CD14-positive monocyte (primary cell): Measurements from ENCODE around the gene KBTBD6. TPM values are rescaled to one million over a fixed set of nuclear protein-coding genes. Genes with fewer than 3 reads are reported as not detected.
"Not testable (repeated sequence)": the region's sequence is repeated elsewhere in the genome, so short reads cannot be mapped to it uniquely, and the experiment has no call there.

Source experiments
- DNase-seq, 3 donors: peaks; one replicate each; pipeline ENCODE4 v3.0.0-alpha.2; 2011 to 2022
- H2AFZ ChIP-seq: 2 replicates; pipeline ENCODE4 v1.6.0; 2012; ENCODE audit warnings: mild to moderate bottlenecking, low read depth, low read length, inconsistent platforms; ENCODE audit not compliant: insufficient read depth, poor library complexity, severe bottlenecking
- H3K27ac ChIP-seq, 2 donors: 1 replicate in 1 of 2; 2 replicates in 1 of 2; pipeline ENCODE4 v1.5.1; 2012 to 2013; ENCODE audit warnings: low read length in 2 of 2, control low read depth in 1 of 2, inconsistent platforms in 1 of 2, low read depth in 1 of 2, mild to moderate bottlenecking in 1 of 2
- H3K27me3 ChIP-seq, 2 donors: one replicate each; pipeline versions ENCODE4 v1.6.0 to v1.6.1; 2011 to 2013; ENCODE audit warnings: low read length in 2 of 2; ENCODE audit not compliant: control insufficient read depth in 2 of 2, insufficient read depth in 2 of 2
- H3K36me3 ChIP-seq, 2 donors: replicated peaks in 1 of 2; 1 replicate in 1 of 2; 2 replicates in 1 of 2; pipeline versions ENCODE4 v1.5.1 to v1.6.1; 2012 to 2013; ENCODE audit warnings: low read length in 2 of 2, control low read depth in 1 of 2, inconsistent platforms in 1 of 2, mild to moderate bottlenecking in 1 of 2; ENCODE audit not compliant: insufficient read depth in 2 of 2, control insufficient read depth in 1 of 2
- H3K4me1 ChIP-seq, 2 donors: 1 replicate in 1 of 2; 2 replicates in 1 of 2; pipeline versions ENCODE4 v1.5.1 to v1.6.1; 2012 to 2013; ENCODE audit warnings: low read length in 2 of 2, control low read depth in 1 of 2, inconsistent platforms in 1 of 2, mild to moderate bottlenecking in 1 of 2, moderate library complexity in 1 of 2; ENCODE audit not compliant: insufficient read depth in 2 of 2, control insufficient read depth in 1 of 2
- H3K4me2 ChIP-seq: replicated peaks from 2 replicates; pipeline ENCODE3; 2012; ENCODE audit warnings: low read length, moderate library complexity, mild to moderate bottlenecking; ENCODE audit not compliant: poor library complexity, severe bottlenecking; ENCODE audit errors: extremely low read depth
- H3K4me3 ChIP-seq, 3 experiments: fragments of 200-600 bp in 1 of 3; sonication (generic) in 1 of 3; replicated peaks in 1 of 3; 1 replicate in 2 of 3; 2 replicates in 1 of 3; pipeline ENCODE4 v1.5.1; 2011 to 2013; ENCODE audit warnings: low read length in 3 of 3, mild to moderate bottlenecking in 3 of 3, control low read depth in 2 of 3, low read depth in 2 of 3, inconsistent platforms in 1 of 3, moderate library complexity in 1 of 3
- H3K79me2 ChIP-seq: 2 replicates; pipeline ENCODE4 v1.6.0; 2012; ENCODE audit warnings: mild to moderate bottlenecking, control low read depth, inconsistent platforms, low read length, moderate library complexity; ENCODE audit not compliant: insufficient read depth
- H3K9ac ChIP-seq: 2 replicates; pipeline ENCODE4 v1.6.0; 2017; ENCODE audit warnings: low read length, mild to moderate bottlenecking; ENCODE audit not compliant: insufficient read depth, poor library complexity, severe bottlenecking
- H3K9me3 ChIP-seq, 2 donors: replicated peaks in 1 of 2; 1 replicate in 1 of 2; 2 replicates in 1 of 2; pipeline versions ENCODE4 v1.5.1 to v1.6.1; 2012 to 2013; ENCODE audit warnings: low read length in 2 of 2, control low read depth in 1 of 2; ENCODE audit not compliant: control insufficient read depth in 1 of 2, insufficient read depth in 1 of 2
- H4K20me1 ChIP-seq: 2 replicates; pipeline ENCODE4 v1.6.0; 2012; ENCODE audit warnings: mild to moderate bottlenecking, low read length, control low read depth, moderate library complexity; ENCODE audit not compliant: insufficient read depth
- H3K27ac Mint-ChIP-seq, 7 donors: one replicate each; pipeline ENCODE4 v1.8.0; 2020; ENCODE audit warnings: mild to moderate bottlenecking in 7 of 7, mixed read lengths in 7 of 7, moderate library complexity in 6 of 7, inconsistent platforms in 2 of 7
- H3K27me3 Mint-ChIP-seq, 3 donors: one replicate each; pipeline ENCODE4 v1.8.0; 2021 to 2022; ENCODE audit warnings: low read depth in 3 of 3, mild to moderate bottlenecking in 3 of 3, mixed read lengths in 3 of 3, moderate library complexity in 3 of 3, inconsistent platforms in 1 of 3
- H3K36me3 Mint-ChIP-seq, 2 donors: one replicate each; pipeline ENCODE4 v1.8.0; 2020; ENCODE audit warnings: mixed read lengths in 2 of 2, inconsistent platforms in 1 of 2, mild to moderate bottlenecking in 1 of 2
- H3K4me1 Mint-ChIP-seq: one replicate; pipeline ENCODE4 v1.8.0; 2020; ENCODE audit warnings: mild to moderate bottlenecking, mixed read lengths
- H3K4me3 Mint-ChIP-seq, 2 donors: one replicate each; pipeline ENCODE4 v1.8.0; 2020; ENCODE audit warnings: mild to moderate bottlenecking in 2 of 2, mixed read lengths in 2 of 2, moderate library complexity in 1 of 2
- H3K9me3 Mint-ChIP-seq, 7 donors: one replicate each; pipeline ENCODE4 v1.8.0; 2020 to 2022; ENCODE audit warnings: mixed read lengths in 7 of 7, mild to moderate bottlenecking in 6 of 7, moderate library complexity in 6 of 7, inconsistent platforms in 2 of 7
- WGBS: methylation state at CpG from one replicate; pipeline ENCODE4 v1.1.5; 2013; ENCODE audit warnings: missing lambda C conversion rate; ENCODE audit not compliant: insufficient coverage; 5-methylcytosine and 5-hydroxymethylcytosine counted together
- intact Hi-C, 2 donors: fragments of 100-400 bp; cut with micrococcal nuclease; formaldehyde crosslinking; loops; one replicate each; pipeline versions ENCODE4 v1.15.0 to v1.15.1; 2023
- polyA plus RNA-seq, 3 donors: library from polyadenylated mRNA; depleted of rRNA in 1 of 3; unstranded in 2 of 3; stranded (reverse) in 1 of 3; fragments of 300-500 nt in 2 of 3; fragments of >200 nt in 1 of 3; fragmentation: Illumina TruSeq in 2 of 3; gene quantifications; 1 replicate in 2 of 3; 2 replicates in 1 of 3; pipeline ENCODE4 v1.2.3, GENCODE V29; 2012 to 2021
- TF ChIP-seq, protein P1 (sequence below): fragments of 200-600 bp; IDR thresholded peaks from one replicate; pipeline ENCODE4 v1.8.0; 2022; ENCODE audit warnings: antibody characterized with exemption, mild to moderate bottlenecking

Gene KBTBD6
- polyA plus RNA-seq, 3 donors = 0.37 to 1.2 (median 0.54) TPM

DNA sequence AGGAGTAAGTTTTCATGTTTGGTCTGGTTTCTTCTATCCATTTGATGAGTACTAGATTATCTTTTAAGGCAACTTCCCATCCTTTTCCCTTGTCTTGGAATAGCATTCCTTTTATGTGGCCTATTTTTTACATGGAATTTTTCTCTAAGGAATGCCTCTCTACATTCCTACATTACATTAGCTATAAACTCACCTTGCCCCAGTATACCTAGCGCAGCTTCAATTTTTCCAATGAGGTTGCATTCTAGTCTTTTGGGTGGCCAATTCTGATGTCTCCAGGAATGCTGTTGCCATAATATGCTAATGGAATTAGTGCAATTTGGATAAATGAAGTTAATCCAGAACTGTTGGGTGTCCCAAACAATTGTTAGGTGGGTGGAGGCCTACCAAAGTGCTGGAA lies 33.8 kb downstream of the KBTBD6 start:
- no peaks in the 10 kb centered on the region for H3K79me2 ChIP-seq
- H3K9me3 ChIP-seq = no peaks in the 10 kb centered on the region
- DNase-seq = no peak
- H3K4me3 ChIP-seq = no peak overlapping the region
- no CpG with 5 or more reads among the region's 1 CpG for WGBS
- Mint-ChIP-seq H3K27ac (no peak overlapping the region), H3K9me3 (peaks cover 0 to 3% (median 0%) of the 10 kb centered on the region in 7 donors), H3K27me3 (peaks cover 0 to 2% (median 2%) of the 10 kb centered on the region in 3 donors), H3K4me1 (no peaks in the 10 kb centered on the region), H3K4me3 (no peak overlapping the region), H3K36me3 (no peaks in the 10 kb centered on the region)
- intact Hi-C loops = no loop called here
- H3K4me2 ChIP-seq = no peak overlapping the region
- H2AFZ ChIP-seq = no peak overlapping the region
- no peak overlapping the region for H3K9ac ChIP-seq
- no peak overlapping the region for H3K27ac ChIP-seq
- no peaks in the 10 kb centered on the region for H3K4me1 ChIP-seq
- no peaks in the 10 kb centered on the region for H3K27me3 ChIP-seq
- no peaks in the 10 kb centered on the region for H4K20me1 ChIP-seq
- TF ChIP-seq, protein P1, sequence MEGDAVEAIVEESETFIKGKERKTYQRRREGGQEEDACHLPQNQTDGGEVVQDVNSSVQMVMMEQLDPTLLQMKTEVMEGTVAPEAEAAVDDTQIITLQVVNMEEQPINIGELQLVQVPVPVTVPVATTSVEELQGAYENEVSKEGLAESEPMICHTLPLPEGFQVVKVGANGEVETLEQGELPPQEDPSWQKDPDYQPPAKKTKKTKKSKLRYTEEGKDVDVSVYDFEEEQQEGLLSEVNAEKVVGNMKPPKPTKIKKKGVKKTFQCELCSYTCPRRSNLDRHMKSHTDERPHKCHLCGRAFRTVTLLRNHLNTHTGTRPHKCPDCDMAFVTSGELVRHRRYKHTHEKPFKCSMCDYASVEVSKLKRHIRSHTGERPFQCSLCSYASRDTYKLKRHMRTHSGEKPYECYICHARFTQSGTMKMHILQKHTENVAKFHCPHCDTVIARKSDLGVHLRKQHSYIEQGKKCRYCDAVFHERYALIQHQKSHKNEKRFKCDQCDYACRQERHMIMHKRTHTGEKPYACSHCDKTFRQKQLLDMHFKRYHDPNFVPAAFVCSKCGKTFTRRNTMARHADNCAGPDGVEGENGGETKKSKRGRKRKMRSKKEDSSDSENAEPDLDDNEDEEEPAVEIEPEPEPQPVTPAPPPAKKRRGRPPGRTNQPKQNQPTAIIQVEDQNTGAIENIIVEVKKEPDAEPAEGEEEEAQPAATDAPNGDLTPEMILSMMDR = no peak
- no peaks in the 10 kb centered on the region for H3K36me3 ChIP-seq

DNA sequence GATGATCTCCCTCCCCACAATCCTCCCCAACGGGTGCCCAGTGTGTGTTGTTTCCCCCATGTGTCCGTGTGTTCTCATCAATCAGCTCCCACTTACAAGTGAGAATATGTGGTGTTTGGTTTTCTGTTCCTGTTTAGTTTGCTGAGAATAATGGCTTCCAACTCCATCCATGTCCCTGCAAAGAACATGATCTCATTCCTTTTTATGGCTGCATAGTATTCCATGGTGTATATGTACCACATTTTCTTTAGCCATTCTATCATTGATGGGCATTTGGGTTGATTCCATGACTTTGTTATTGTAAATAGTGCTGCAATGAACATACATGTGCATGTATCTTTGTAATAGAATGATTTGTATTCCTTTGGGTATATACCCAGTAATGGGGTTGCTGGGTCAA lies 36.9 kb downstream of the KBTBD6 start:
- H4K20me1 ChIP-seq, H3K79me2 ChIP-seq, H3K4me3 ChIP-seq, H3K4me1 ChIP-seq, H3K4me2 ChIP-seq, intact Hi-C loops, H3K9me3 Mint-ChIP-seq, H2AFZ ChIP-seq, H3K4me3 Mint-ChIP-seq, H3K27ac Mint-ChIP-seq, H3K36me3 ChIP-seq, H3K9me3 ChIP-seq, H3K9ac ChIP-seq, H3K27me3 Mint-ChIP-seq, H3K4me1 Mint-ChIP-seq, H3K27me3 ChIP-seq, DNase-seq, H3K27ac ChIP-seq, H3K36me3 Mint-ChIP-seq: not testable (repeated sequence)
- no CpG with 5 or more reads among the region's 2 CpGs for WGBS
